IPS-NIHi7 (cell line): ENCODE results near the gene DNAH17.

Experiments
- DNase-seq: peaks from one replicate; pipeline ENCODE4 v3.0.0; 2012; ENCODE audit warnings: mixed read lengths; ENCODE audit errors: extremely low spot score

DNAH17 gene

GRCh38 chr17:78497115-78497540, 80.1 kb downstream of the DNAH17 start:
- DNase-seq: peak; percentile 90

DNA sequence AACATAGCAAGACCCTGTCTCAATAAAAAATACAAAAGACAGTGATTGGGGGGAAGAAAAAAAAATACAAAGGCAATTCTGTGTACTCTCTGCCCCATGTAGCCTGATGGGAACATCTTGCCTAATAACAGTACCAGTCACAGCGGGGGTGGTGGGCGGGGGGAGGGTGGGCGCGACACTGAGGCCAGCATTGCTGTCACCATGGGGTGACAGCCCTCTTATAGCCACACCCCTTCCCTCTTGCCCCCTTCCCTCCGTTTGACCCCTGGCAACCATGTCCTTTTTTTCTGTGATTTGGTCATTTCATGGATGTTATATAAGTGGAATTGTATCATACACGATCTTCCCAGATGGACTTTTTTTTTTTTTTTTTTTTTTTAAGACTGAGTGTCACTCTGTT, 80.9 kb downstream of the DNAH17 start:
- DNase-seq: no peak

DNA sequence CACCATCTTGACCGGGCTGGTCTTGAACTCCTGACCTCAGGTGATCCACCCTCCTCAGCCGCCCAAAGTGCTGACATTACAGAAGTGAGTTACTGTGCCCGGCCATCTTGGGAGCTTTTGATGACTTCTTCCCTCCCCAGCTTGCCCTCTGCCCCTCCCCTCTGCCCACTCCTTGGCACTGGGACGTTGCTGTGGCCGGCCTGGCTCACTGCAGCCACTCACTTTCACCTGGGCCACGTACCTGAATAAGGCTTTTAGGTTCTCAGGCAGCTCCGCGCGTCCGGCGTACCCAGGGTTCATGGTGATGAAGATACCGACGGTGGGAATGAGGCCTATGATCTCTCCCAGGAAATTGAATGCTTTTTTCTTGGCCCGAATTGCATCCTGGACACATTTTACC, 81.6 kb downstream of the DNAH17 start:
- no peak for DNase-seq

DNA sequence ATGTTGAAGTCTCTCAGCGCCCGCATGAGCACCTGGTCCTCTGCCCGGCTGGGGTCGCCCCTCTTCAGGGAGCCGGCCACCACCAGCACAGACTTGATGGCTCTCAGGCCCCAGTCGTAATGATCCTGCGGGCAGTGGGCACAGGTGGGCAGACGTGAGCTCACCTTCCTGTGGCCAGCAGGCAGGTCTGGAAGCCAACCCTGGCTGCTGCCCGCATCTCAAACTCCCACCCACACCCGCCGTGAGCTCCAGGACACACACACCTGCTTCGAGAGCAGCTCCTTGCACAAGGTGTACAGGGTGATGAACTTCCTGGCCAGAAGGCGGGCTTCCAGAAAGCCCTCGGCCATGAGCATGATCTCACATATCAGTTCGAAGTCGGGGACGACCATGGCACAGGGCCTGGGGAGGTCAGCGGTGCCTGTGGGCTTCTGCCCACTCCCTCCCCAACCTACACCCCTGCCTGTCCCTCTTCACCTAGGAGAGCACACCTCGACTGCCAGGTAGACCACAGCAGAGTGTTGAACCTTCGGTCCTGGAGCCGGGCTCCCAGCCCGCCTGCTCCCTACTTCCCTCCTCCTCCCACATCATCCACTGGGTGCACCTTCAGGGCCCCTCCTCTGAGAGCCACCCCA, 82.4 kb downstream of the DNAH17 start:
- no peak for DNase-seq

GRCh38 chr17:78493853-78494695, 83.1 kb downstream of the DNAH17 start:
- DNase-seq: no peak

GRCh38 chr17:78493450-78493849, 83.7 kb downstream of the DNAH17 start:
- no peak for DNase-seq

GRCh38 chr17:78492116-78492799, 84.9 kb downstream of the DNAH17 start:
- DNase-seq: no peak

DNA sequence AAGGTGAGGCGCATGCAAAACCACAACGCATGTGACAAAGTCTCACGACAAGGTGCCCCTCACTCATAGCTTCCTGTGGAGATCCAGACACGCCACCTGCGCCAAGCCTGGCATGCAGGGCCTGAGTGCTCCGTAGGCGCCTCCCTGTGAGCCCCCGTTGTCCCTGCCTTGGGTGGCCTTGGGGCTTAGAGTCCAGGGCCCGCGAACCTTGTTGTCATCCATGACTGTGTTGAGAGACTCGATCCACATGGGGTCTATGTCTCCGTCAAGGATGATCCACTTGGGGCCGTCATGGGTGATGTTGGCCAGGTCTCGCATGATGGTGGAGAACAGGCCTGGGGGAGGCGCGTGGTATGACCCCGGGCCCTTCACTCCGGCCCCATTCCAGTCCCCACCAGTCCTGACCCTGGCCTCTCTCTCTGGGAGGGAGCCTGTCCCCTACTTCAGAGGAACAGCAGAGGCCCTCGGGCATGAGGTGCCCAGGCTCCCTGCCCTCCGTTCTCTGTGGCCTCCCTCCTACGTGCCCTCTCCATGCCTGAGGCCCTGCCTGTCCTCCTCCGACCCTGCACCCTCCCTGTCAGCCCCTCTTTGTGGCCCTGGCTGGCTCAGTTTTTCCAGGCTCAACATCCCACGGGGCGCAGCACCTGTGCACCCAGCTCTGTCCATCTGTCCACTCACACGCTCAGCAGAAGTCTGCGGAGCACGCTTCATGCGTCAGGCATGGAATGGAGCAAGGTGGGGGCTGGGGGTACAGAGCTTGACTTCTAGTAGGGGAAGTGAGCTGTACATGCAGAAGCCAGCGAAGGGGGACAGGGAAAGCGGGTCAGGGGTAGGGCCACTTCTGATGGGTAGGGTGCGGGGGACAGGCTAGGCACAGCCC, 85.7 kb downstream of the DNAH17 start:
- DNase-seq: no peak

DNA sequence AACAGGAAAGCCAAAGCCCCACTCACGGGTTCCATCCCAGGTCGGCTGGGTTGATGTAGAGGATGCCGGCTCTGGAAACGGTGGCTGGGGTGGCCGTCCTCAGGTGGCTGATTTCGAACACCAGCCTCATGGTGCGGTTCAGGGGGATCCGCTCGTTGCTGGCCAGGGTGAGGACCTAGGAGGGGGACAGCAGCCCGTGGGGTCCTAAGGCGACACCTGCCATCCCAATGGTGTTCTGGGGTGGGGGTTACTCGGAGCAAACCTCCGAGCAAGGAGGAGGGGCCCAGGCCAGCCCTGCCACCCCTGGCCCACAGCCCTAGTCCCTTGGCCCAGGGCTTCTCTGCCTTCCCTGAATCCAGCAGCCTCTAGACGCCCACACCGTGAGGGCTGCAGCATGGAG, 86.5 kb downstream of the DNAH17 start:
- no peak for DNase-seq

DNA sequence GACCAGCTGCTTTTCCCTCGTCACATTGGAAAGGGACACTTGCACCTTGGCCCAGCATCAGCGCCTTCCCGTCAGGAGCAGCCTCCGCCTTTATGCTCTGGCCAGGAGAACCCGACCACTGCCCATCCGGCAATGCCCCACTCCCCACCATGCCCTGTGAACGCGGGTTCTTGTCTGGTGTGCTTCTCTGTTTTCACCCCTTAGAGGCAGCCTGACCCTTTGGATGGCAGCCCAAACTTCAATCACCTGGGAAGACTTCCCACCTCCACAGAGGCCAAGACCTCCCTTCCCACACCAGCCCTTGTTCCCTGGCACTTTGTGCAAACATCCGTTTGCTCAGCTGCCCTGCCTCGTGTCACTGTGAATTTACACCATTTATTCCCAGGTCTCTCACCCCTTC, 87.0 kb downstream of the DNAH17 start:
- DNase-seq: no peak

- DNase-seq: peak; percentile 41
These were observed 88.1 kb downstream of the DNAH17 start for GRCh38 chr17:78488867-78489634.

DNA sequence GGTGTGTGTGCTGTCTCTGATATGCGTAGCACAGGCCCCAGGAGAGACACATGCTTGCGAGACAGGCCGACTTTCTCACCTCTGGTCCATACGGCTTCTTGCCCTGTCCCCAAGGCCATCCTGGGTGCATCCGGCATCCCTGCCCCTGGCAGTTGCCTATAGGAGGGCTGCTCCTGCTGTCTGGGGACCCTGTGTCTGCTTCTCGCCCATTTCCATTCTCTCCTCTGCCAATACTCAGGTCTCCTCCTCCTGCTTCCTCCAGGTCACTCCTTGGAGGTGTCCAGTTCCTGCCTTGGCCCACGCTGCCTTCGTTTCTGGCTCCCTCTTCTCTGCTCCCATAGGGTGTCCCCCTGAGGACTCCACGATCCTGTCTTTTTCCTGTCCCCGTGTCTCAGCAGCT, 89.0 kb downstream of the DNAH17 start:
- DNase-seq: no peak

DNA sequence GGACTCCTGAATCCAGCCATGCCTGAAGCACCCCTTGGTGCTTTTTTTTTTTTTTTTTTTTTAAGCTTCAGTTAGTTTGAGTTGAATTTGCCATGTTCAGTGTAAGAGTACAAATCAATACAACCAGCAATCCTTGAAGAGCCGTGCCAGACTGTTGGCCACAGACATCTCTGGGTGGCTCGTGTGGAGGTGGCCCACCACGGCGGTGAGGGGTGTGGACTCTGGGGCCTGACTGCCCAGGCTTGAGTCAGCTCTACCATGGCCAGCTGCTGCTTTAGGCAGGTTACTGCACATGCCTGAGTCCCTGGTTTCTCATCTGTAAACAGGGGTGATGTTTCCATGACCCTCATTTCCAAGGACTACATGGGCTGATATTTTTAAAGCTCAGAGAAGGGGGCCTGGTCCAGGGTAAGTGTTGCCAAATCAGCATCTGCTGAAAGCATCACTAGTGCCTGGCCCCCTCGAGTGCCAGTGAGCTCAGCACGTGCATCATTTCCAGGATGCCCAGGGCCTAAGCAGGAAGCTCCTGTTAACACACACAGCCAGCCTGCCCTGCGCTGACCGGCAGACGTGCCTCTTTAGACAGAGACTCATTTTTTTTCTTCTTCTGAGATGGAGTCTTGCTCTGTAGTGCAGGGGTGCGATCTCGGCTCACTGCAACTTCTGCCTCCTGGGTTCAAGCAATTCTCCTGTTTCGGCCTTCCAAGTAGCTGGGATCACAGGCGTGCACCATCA, 90.1 kb downstream of the DNAH17 start:
- DNase-seq: no peak

GRCh38 chr17:78486228-78486802, 90.9 kb downstream of the DNAH17 start:
- no peak for DNase-seq

- DNase-seq: peak; percentile 46
These were observed 91.7 kb downstream of the DNAH17 start for GRCh38 chr17:78485290-78486168.

DNA sequence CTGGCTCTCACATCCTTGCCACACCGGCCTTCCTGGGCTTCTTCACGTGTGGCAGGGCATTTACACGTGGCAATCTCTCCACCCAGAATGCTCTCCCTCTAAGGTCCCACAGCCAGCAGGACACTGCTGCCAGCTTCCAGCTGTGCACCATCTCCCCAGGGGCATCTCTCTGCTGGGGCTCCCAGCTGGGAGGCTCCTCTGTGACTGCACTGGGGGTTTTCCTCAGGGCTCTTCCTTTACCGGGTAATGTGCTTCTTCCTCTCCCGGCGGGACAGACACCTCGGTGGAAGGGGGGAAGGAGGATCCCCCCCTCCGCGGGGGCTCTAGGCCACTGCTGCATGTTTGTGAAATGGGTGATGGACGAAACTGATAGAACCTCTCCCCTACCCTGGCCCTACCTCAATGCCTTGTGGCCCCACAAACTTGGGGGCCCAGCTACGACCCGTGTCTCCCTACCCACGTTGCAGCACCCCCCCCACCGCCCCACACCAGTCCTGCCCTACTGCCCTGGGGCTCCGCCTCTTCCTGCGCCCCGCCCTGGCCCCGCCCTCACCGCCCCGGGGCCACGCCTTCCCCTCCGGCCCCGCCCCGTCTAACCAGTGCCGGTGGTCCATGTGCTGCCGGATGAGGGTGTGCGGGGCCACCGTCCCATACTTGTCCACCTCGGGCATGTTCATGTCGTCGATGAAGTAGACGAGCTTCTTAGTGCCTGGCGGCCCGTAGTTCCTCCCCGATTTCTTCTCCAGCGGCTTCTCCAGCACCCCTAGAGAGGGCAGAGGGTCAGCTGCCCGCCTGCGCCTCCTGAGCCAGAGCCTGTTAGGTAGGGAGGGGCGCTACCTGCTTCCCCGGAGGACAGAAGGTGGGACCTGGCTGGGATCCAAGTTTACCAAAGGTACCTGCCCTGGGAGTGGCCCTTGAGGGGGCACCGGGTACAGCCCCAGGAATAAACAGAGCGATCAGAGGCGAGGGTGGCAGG, 92.6 kb downstream of the DNAH17 start:
- DNase-seq: peak; percentile 96

GRCh38 chr17:78479369-78479768, 97.8 kb downstream of the DNAH17 start:
- DNase-seq: no peak
